ENCODE results near the gene DLGAP1.
"Not testable (repeated sequence)": the region's sequence is repeated elsewhere in the genome, so short reads cannot be mapped to it uniquely, and the experiment has no call there.

Gene DLGAP1

DNA sequence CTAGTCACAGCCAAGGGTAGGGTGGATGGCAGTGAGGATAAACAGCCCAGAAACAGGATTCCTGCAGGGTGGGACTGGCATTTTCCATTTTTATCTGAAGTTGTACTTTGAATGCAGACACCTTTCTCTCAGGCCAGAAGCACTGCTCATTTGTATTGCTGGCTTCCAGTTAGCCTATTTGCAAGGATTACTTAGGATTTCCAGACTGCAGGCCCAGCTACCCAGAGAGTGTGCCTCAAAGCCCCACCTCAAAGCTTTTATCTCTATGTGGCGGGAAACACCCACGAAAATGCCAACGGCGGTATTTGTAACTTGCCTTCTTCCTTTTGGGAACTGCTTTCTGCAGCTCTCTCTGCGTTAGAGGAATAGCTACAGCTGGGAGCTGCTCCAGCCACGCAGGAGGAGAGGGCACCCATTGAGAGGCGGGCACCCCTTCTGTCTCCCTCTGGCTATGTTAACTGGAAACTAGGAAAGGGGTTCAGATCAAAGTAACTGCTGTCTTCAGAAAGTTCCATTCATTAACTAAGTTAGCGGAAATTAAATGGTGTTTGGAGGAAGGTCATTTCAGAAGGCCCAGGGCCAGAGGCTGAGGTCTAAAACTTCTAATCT, 860.2 kb downstream of the DLGAP1 start:
- DNase-seq = peak; percentile 66

DNA sequence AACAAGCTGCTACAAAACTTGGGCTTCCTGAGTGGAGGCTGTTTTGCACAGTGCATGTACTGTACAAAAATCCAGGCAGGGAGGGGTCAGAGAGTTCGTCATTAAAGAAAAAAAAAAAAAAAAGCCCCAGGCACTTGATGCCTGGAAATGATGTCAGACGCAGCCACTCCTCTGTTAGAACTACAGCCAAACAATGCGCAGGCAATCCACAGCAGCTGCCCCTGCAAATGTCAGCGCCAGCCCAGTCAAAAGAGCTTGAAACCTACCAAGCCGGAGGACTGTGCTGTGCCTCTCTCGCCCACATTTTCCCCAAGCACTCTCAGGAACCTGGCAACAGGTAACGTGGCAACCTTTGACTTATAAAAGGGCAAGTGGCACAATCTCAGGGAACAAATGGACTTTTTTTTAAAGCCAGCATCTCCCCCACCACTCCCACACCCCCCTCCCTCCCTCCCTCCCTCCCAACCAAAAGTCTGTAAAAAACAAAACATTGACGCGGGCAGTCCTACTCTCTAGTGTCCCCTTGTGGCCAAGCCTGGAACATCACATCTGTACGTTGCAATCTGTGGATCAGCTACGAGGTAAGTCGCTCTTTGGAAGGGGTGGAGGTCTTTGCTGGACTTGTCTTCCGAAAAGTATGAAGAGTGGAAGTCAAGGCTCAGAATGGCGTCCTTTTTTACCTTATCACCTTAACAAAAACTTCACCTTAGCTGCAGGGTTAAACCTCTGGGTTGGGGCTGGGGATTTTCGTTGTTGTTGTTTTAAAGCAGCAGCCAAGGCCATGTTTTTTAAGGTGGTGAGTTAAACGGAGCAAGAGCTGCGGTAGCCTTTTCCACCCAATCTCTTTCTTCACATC, 861.0 kb downstream of the DLGAP1 start:
- peak; percentile 93 for DNase-seq

DNA sequence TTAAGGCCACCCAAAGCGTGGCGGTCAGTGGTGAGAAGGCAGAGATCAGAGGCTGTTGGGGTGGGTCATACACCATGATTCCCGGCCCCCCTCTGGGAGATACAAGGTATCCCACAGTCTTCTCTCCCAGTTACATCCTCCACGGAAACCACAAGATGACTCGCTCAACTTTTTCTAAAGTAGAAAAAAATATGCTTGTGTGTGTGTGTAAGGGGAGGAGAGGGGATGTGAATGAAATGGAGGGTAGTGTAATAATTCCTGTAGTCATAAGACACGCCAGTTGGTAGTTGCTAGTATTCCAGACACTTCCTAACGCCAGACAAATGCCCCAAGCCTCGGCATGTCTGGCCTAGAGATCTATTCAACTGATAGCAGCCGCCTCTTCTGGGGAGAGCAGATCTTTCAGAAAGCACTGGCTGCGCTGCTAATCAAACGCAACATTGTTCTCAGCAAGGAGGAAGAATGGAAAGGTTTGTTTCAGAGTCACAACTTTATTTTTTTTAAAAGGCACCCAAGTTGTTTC, 861.7 kb downstream of the DLGAP1 start:
- no peak for DNase-seq

DNA sequence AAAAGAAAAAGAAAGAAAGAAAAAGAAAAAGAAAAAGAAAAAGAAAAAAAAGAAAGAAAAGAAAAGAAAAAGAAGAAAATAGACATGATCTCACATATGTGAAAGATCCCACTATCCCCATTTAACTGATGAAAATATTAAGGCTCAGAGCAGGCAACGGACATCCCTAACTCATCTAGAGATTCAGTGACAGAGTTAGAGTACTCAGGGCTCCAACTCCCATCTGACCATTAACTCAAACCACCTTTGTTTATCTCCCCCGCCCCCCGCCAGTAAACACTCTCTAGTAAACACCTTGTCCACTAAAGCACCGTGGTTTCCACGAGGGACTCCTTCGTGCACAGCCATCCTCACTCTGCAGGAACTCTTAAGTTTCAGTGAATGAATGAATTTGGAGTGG, 862.2 kb downstream of the DLGAP1 start:
- no peak for DNase-seq

DNA sequence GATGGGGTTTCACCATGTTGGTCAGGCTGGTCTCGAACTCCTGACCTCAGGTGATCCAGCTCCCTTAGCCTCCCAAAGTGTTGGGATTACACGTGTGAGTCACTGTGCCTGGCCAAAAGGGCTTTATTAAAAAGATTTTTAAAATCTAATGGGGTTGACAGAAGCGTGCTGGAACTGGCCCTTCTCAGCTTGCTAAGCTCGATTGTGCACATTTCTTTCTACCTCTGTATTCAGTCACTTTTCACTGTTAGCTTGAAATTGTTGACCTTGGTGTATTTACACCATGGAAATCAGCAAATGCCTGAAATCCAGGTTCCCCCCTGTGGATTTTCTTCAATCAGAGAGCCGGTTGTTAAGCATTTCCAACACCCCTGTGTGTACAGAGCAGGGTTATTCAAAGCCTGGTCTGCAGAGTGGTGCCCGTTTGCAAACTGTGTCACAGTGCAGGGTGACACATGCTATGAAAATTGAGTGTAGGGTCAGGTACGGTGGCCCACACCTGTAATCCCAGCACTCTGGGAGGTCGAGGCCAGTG, 864.9 kb downstream of the DLGAP1 start:
- DNase-seq = no peak

DNA sequence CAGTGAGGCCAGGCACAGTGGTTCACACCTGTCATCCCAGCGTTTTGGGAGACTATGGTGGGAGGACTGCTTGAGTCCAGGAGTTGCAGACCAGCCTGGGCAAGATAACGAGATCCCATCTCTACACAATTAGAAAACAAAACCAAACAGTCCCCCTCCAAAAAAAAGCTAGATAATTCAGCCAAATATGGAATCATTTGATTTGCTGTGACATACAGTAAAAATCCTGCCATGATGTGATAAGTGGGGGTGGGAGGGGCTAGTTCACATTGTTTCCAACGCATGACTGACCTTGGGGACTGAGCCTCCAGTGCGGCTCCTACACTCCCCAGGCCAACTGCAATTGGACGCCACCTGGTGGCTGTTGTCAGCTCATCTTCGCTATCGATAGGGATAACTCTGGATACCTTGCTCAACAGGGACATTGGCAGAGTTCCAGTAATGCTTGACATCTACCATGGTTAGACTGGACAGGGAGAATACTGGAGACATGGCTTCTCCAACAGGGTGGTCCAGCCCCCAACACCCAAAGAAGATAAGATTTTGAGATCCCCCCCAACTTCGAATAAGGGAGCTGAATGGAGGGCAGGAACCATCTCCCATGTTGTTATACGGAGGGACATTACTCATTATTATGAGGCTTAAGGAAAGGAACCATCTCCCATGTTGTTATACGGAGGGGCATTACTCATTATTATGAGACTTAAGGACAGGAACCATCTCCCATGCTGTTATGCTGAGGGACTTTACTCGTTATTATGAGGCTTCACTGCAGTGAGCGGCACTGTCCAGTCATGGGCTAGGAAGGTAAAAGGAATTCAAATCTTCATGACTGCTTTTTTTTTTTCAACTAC, 869.2 kb downstream of the DLGAP1 start:
- DNase-seq = peak; percentile 94

DNA sequence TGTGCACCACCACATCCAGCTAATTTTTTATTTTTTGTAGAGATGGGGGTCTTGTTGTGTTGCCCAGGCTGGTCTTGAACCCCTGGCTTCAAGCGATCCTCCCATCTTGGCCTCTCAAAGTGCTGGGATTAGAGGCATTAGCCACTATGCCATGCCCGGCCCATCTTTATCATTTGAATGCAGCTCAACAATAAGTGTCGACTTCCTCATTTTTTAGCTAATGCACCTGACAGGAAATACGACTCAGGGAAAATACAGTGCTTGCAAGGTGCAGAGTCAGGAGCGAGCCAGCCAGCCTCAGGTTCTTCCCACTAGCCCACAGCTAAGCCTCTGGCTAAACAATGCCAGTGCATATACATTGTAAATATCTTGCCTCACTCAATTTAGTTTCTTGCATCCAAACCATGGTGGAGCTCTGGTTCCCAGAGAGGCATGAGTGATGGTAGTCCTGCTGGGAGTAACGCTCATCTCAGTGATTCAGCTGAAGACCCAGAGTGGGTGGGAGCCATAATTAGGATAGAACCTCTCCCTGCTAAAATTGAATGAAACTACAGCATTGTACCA, 870.1 kb downstream of the DLGAP1 start:
- DNase-seq = no peak

DNA sequence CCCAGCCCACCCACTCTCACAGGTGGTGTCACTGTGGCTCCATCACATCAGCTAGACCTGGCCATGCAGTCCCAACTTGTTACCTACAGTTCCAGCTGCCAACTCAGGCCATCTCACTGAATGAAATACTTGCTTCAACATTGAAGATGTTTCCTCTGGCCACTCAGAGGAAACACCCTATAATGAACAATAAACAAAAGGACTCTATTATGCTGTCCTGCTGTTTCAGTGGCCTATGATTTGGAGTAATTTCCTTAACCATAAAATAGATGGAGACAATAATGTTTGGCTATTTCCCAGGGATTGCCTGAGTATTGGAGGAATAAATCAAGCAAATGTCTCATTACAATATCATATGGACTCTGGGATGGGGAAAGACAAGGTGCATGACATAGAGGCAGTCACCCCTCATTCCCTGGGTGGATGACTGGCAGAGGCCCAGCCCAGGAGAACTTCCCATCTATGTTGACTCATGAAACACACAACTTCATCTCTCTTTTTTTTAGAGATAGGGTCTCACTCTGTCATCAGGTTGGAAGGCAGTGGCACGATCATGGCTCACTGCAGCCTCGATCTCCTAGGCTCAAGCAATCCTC, 870.7 kb downstream of the DLGAP1 start:
- DNase-seq = no peak

DNA sequence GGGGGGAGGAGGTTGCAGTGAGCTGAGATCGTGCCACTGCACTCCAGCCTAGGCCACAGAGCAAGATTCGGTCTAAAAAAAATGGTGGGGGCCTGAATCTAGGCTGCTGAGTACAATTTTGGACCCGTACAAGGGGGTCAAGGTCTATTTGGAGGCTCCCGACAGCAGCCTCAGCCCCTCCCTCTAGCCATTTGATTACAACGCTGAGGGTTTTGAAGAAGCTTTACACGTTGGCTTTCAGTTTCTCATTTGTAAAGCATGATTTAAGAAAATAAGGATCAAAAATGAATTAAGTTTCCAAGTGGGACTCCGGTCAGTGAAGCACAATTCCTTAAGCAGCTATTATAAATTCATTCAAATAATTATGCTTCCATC, 871.2 kb downstream of the DLGAP1 start:
- DNase-seq = no peak

DNA sequence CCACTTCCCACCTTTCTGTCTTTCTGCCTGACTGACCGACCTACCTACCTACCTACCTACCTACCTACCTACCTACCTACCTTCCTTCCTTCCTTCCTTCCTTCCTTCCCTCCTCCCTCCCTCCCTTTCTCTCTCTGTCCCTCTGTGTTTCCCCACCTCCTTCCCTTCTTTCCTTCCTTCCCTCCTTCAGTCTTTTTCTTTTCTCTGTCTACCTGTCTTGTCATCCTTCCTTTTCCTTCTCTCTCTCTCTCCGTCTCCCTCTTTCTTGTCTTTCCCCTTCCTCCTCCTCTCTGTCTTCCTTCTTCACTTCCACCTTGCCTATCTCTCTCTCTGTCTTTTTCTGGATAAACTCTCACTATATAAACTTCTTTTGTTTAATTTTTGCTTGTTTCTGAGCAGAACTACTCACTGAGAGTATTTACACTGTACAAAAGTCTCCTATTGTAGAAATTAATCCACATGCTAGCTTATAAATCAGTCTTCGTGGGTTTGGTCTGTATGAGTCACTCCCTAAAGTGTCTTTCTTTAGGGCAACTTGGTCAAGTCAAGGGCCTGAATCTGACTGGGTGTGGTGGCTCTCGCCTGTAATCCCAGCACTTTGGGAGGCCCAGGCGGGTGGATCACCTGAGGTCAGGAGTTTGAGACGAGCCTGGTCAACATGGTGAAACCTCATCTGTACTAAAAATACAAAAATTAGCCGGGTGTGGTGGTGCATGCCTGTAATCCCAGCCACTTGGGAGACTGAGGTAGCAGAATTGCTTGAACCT, 871.8 kb downstream of the DLGAP1 start:
- DNase-seq = not testable (repeated sequence)

DNA sequence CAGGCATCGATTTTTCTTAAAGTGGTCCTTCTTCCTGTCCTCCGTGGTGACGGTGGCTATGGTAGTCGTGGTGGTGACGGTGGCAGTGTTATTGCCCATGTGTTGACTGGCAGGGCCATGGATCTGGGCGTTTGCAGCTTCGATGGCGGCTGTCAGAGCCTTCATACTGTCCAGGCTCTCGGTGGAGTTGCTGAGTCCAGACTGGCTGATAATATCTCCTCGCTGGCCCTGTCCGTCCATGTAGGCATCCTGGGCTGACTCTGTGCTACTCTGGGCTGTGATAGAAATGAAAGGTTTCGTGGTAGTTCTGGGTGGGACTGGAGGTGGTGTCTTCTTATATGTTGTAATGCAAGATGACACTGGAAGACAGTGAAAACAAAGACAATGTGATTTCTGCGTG, 873.2 kb downstream of the DLGAP1 start:
- no peak for DNase-seq

DNA sequence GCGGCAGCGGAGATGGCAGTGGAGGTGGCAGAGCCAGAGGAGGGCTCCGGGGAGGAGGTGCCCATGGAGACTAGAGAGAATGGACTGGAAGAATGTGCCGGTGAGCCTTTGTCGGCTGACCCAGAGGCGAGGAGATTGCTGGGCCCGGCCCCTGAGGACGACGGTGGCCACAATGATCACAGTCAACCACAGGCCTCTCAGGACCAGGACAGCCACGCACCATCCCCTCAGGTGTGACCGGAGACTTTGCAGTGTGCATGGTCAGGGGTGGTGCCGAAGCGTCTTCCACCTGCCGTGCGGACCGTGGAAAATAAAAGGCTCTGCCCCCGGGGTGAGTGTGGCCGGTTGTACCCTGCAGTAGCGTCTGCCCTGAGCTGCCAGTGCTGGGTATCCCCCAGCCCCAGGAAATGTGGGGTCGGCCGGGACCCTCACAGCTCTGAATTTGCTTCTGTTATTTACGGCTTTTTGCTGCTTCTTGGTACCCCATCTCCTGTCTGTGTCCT, 874.5 kb downstream of the DLGAP1 start:
- DNase-seq = not testable (repeated sequence)

DNA sequence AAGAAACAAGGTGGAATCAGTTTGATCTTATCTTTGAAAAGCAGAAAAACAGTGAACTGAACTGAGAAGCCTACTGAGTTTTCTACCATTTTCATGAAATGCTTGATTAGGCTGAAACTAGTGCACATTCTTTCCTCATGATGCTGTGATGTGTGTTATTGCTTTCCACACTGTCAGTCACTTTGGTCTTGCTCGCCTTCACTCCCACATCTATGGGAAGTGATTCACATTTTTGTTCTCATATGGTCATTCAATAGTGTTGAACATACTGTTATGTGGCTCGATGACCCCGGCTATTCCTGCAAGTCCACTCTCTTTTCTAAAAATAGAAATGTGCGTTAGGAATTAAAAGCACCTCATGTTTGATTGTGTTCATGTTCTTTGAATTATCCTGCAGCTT, 875.4 kb downstream of the DLGAP1 start:
- no peak for DNase-seq

DNA sequence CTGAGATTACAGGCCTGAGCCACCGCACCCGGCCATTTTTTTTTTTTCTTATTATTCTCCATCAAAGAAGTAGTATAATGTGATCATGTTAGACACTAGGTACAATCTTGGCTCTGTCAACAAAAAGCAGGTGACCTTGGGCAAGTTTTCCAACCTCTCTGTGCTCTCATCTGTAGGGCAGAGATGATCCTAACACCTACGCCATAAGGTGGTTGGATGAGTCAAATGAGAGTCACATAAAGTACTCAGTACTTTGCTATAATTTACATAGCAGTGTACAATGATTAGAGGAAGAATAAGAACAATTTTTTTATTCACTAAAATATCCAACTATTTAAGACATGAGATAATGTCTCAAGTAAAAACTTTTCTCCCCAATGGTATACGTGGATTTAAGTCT, 876.5 kb downstream of the DLGAP1 start:
- DNase-seq = no peak

DNA sequence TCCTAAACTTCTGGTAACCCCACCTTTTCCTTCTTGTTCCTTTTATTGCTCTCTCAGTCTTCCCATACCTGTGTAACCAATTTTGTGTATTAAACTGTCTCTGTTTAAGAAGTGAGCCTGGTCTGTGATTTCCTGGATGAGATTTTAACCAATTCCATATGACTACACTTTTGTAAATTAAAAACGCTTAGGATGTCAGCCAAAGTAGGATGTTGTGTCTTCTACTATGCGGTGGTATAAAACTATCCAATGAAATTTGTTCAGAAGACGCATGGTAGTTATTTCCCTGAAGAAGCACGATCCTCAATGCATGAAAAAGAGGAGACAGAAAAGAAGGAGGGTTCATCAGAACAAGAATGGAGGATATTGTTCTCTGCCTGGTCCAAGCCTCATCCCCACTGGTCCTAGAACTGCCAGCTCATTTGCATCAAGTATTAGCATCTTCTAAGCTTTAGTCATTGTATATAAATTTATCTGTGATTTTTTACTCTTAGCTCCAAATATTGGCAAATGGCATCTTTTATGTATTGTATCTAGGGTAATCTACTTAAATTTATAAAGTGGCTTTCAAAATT, 877.7 kb downstream of the DLGAP1 start:
- DNase-seq = no peak

DNA sequence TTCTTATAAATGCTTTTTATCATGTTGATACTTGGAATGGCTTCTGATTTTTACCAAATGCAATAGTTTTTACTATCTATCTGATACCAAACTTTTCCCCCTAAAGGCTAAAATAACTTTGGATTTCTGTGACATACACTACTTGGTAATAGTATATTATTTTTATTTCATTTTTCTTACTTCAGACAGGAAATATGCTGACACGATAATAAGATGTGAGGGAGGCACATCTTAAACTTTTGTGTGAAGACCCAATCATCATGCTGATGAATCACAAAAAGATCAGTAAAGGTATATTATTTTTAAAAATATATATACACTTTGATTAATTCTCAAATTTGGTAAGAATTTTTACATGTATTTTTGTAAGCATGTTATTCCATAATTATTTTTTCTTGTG, 882.3 kb downstream of the DLGAP1 start:
- no peak for DNase-seq

DNA sequence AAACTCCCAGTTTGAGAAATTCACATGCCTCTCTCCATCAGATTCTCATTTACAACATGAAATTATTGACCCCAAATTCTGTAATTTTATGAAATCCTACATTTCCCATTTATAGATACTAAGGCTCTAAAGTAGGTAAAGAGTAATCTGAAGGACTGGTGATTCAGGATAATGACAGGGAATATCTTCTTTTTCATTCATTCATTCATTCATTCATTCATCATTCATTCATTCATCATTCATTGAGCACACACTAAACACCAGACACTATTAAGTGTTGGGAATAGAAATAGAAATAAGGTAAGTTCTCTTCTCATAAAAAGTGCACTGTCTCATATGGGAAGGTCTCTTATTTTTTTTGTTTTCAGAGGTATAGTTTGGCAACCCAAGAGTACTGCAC, 888.3 kb downstream of the DLGAP1 start:
- DNase-seq = no peak

DNA sequence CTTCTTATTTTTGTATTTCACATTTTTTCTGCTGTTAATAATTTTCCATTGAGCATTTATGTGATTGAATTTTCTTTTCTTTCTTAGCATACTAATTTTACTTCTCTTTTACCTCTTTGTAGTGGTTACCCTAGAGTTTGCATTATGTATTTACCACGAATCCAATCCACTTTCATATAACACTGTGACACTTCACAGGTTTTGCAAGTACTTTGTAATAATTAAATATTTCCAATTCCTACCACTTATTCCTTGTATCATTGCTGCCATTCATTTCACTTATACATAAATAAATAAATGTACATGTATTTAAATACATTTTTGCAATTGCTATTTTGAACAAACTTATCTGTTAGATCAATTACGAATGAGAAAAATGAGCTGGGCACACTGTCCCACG, 894.4 kb downstream of the DLGAP1 start:
- no peak for DNase-seq

DNA sequence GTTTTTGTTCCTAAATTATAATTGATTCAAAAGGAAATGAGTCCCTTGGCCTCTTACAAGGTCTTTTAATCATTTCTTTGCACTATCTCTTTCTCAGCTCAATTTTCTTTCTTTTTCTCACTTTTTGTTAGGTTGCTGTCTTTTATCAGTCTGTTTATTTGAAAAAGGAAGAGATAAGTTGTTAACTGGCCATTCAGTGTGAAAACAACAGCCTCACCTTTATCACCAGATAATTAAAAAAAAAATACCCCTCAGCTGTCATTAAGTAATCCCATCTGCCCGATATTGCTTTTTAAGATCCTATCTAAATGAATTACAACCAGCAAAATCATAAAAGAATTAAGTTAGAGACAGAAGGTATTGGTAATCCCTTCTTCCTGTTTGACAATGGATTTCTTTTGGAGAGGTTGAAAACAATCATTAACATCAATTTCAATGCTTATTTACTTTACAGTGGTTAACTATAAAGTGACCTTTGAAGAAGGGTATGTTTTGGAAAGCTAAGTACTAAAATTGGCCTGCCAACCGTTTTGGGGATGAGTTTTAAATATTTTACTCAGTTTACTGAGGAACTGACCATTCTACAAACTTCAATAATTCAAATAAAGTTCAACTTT, 900.2 kb downstream of the DLGAP1 start:
- peak; percentile 66 for DNase-seq

DNA sequence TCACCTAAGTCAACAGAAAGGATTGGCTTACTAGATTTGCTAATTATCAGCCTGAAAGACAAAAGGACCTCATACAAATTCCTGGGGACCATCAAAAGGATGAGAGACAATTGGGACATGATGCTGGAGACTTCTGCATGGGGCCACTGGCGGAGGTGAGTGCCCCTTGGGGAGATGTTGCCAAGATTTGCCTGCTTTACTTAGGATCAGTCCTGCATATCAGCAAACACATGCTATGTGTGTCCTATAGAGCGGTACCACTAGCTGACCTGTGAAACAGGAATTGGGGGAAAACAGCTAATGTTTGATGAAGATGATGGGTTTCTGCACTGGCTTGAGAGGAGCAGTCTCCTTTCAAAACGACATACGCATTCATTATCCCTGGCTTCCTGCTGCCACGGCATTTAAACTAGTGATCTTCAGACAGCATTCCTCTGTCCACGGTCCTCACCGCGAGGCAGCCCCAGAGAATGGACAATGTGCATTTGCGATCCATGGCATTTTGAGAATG, 901.0 kb downstream of the DLGAP1 start:
- peak; percentile 23 for DNase-seq

All from NCI-H82 (cell line).